ENCODE results near the gene PCNX2.

Gene PCNX2

GRCh38 chr1:233031521-233031920, 264.0 kb downstream of the PCNX2 start:
- Mint-ChIP-seq H3K27me3 (no peaks in the 10 kb centered on the region), H3K36me3 (peaks cover 8% of the 10 kb centered on the region), H3K27ac (no peak overlapping the region), H3K4me3 (no peak overlapping the region), H3K4me1 (no peaks in the 10 kb centered on the region), H3K9me3 (no peaks in the 10 kb centered on the region)

GRCh38 chr1:233027046-233027445, 268.5 kb downstream of the PCNX2 start:
- H3K9me3 Mint-ChIP-seq, result no peaks in the 10 kb centered on the region
- H3K4me3 Mint-ChIP-seq, result no peak overlapping the region
- H3K27ac Mint-ChIP-seq, result no peak overlapping the region
- peaks cover 4% of the 10 kb centered on the region for H3K36me3 Mint-ChIP-seq
- no peaks in the 10 kb centered on the region for H3K4me1 Mint-ChIP-seq
- no peaks in the 10 kb centered on the region for H3K27me3 Mint-ChIP-seq

DNA sequence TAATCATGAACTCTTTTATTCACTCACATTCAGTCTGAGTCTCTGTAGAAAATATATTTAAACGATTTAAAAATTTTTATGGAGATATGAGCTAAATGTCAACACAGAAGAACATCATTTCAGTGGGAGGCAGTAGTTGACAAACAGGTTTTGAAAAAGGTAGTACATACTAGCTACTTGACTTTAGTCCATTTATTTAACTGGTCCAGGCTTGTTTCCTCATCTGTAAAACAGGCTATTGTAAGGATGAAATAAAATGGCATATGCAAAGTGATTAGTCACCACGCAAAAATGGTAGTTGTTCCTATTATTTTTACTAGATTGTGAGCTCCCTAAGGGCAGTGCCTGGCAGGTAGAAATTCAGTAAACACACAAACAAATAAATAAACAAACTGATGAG, 270.0 kb downstream of the PCNX2 start:
- H3K4me3 Mint-ChIP-seq, result no peak overlapping the region
- H3K27me3 Mint-ChIP-seq, result no peaks in the 10 kb centered on the region
- H3K4me1 Mint-ChIP-seq, result no peaks in the 10 kb centered on the region
- H3K36me3 Mint-ChIP-seq, result peaks cover 5% of the 10 kb centered on the region
- H3K27ac Mint-ChIP-seq, result no peak overlapping the region
- no peaks in the 10 kb centered on the region for H3K9me3 Mint-ChIP-seq

- no peak overlapping the region for H3K27ac Mint-ChIP-seq
- H3K27me3 Mint-ChIP-seq, result no peaks in the 10 kb centered on the region
- H3K36me3 Mint-ChIP-seq, result peaks cover 5% of the 10 kb centered on the region
- no peak overlapping the region for H3K4me3 Mint-ChIP-seq
- H3K9me3 Mint-ChIP-seq, result no peaks in the 10 kb centered on the region
- H3K4me1 Mint-ChIP-seq, result no peaks in the 10 kb centered on the region
These were observed 270.4 kb downstream of the PCNX2 start for GRCh38 chr1:233025157-233025556.

GRCh38 chr1:233024199-233024598, 271.3 kb downstream of the PCNX2 start:
- Mint-ChIP-seq H3K9me3 (no peaks in the 10 kb centered on the region), H3K36me3 (peaks cover 7% of the 10 kb centered on the region), H3K27me3 (no peaks in the 10 kb centered on the region), H3K27ac (no peak overlapping the region), H3K4me1 (no peaks in the 10 kb centered on the region), H3K4me3 (no peak overlapping the region)

- Mint-ChIP-seq H3K4me1 (no peaks in the 10 kb centered on the region), H3K27me3 (no peaks in the 10 kb centered on the region), H3K36me3 (peaks cover 9% of the 10 kb centered on the region), H3K4me3 (no peak overlapping the region), H3K9me3 (no peaks in the 10 kb centered on the region), H3K27ac (no peak overlapping the region)
These were observed 273.3 kb downstream of the PCNX2 start for GRCh38 chr1:233022246-233022645.

DNA sequence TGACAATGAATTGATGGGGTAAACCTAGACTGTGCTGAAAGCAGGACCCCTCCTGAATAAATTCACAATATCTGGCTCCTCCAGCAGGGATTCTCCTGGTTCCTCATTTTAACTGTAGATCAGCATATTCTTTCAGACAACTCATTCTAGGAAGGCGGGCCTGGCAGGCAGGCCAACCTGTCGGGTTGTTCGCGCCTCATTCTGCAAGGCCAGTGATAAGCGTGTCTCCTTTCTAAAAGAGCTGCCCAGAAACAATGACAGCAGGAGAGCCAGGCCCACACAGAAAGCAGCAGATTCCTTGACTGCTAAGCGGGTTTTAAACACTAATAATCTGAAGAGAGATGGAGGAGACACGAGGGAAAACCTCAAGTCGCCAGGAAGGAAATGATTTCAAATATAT, 275.1 kb downstream of the PCNX2 start:
- Mint-ChIP-seq H3K4me1 (no peaks in the 10 kb centered on the region), H3K27ac (no peak overlapping the region), H3K4me3 (no peak overlapping the region), H3K36me3 (peaks cover 11% of the 10 kb centered on the region), H3K9me3 (no peaks in the 10 kb centered on the region), H3K27me3 (no peaks in the 10 kb centered on the region)

DNA sequence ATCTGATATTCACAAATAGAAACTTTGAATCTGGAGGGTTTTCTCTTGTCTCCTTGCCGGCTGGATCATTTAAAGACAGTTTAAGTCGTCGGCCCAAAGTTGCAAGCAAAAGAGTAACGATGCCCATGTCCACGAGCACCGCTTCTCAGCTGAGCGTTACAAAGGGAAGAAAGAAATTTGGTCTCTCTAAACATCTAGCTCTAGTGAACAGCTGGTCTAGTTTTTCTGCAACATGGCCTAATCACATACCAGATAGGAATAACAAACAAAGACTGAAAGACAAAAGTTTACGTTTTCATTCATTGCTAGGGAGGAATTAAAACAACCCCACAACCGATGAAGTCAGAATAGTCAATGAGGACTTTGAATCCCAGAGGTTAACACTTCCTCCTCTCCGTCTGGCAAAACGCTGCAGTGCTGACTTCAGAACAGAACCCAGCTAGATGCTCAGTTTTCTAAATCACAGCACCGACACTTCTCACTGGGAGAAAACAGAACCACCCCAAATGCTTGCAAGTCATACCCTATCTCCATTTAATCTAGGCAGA, 275.7 kb downstream of the PCNX2 start:
- H3K4me1 Mint-ChIP-seq, result no peaks in the 10 kb centered on the region
- H3K4me3 Mint-ChIP-seq, result no peak overlapping the region
- no peaks in the 10 kb centered on the region for H3K9me3 Mint-ChIP-seq
- H3K27me3 Mint-ChIP-seq, result no peaks in the 10 kb centered on the region
- no peak overlapping the region for H3K27ac Mint-ChIP-seq
- H3K36me3 Mint-ChIP-seq, result peaks cover 12% of the 10 kb centered on the region

GRCh38 chr1:233019083-233019482, 276.4 kb downstream of the PCNX2 start:
- H3K4me1 Mint-ChIP-seq, result no peaks in the 10 kb centered on the region
- H3K4me3 Mint-ChIP-seq, result no peak overlapping the region
- H3K27ac Mint-ChIP-seq, result no peak overlapping the region
- peaks cover 16% of the 10 kb centered on the region for H3K36me3 Mint-ChIP-seq
- no peaks in the 10 kb centered on the region for H3K27me3 Mint-ChIP-seq
- H3K9me3 Mint-ChIP-seq, result no peaks in the 10 kb centered on the region

DNA sequence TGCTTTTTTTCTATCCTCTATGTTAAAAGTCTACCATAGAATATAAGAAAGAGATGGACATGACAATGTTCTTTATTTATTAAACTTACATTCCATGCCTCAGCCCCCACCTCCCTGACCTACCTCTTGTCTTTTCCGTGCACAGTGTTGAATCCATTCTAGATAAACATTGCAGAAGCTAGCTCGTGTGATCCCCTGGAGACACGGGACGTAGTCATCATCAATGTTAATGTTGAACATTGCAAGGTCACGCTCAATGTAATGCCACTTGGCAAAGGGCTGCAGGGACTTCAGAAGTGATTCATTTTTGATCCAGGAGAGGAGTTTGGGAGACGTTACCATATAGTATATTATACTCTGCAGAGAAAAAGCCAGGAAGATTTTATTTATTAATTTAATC, 278.7 kb downstream of the PCNX2 start:
- H3K4me1 Mint-ChIP-seq, result no peaks in the 10 kb centered on the region
- H3K4me3 Mint-ChIP-seq, result no peak overlapping the region
- H3K36me3 Mint-ChIP-seq, result peaks cover 30% of the 10 kb centered on the region
- no peaks in the 10 kb centered on the region for H3K9me3 Mint-ChIP-seq
- H3K27ac Mint-ChIP-seq, result no peak overlapping the region
- no peaks in the 10 kb centered on the region for H3K27me3 Mint-ChIP-seq

GRCh38 chr1:233015965-233016364, 279.6 kb downstream of the PCNX2 start:
- H3K36me3 Mint-ChIP-seq, result peaks cover 30% of the 10 kb centered on the region
- H3K9me3 Mint-ChIP-seq, result no peaks in the 10 kb centered on the region
- H3K4me3 Mint-ChIP-seq, result no peak overlapping the region
- no peak overlapping the region for H3K27ac Mint-ChIP-seq
- no peaks in the 10 kb centered on the region for H3K27me3 Mint-ChIP-seq
- no peaks in the 10 kb centered on the region for H3K4me1 Mint-ChIP-seq

- Mint-ChIP-seq H3K4me3 (no peak overlapping the region), H3K27ac (no peak overlapping the region), H3K9me3 (no peaks in the 10 kb centered on the region), H3K4me1 (no peaks in the 10 kb centered on the region), H3K27me3 (no peaks in the 10 kb centered on the region), H3K36me3 (peaks cover 33% of the 10 kb centered on the region)
These were observed 283.5 kb downstream of the PCNX2 start for GRCh38 chr1:233012021-233012420.

GRCh38 chr1:233010146-233010545, 285.4 kb downstream of the PCNX2 start:
- Mint-ChIP-seq H3K4me3 (no peak overlapping the region), H3K36me3 (peaks cover 33% of the 10 kb centered on the region), H3K4me1 (no peaks in the 10 kb centered on the region), H3K27ac (no peak overlapping the region), H3K9me3 (no peaks in the 10 kb centered on the region), H3K27me3 (no peaks in the 10 kb centered on the region)

GRCh38 chr1:233006541-233006973, 289.0 kb downstream of the PCNX2 start:
- no peak overlapping the region for H3K27ac Mint-ChIP-seq
- no peaks in the 10 kb centered on the region for H3K9me3 Mint-ChIP-seq
- peaks cover 24% of the 10 kb centered on the region for H3K36me3 Mint-ChIP-seq
- no peak overlapping the region for H3K4me3 Mint-ChIP-seq
- no peaks in the 10 kb centered on the region for H3K27me3 Mint-ChIP-seq
- no peaks in the 10 kb centered on the region for H3K4me1 Mint-ChIP-seq

GRCh38 chr1:233006108-233006507, 289.4 kb downstream of the PCNX2 start:
- H3K4me3 Mint-ChIP-seq, result no peak overlapping the region
- H3K9me3 Mint-ChIP-seq, result no peaks in the 10 kb centered on the region
- H3K27me3 Mint-ChIP-seq, result no peaks in the 10 kb centered on the region
- H3K4me1 Mint-ChIP-seq, result no peaks in the 10 kb centered on the region
- H3K27ac Mint-ChIP-seq, result no peak overlapping the region
- peaks cover 24% of the 10 kb centered on the region for H3K36me3 Mint-ChIP-seq

DNA sequence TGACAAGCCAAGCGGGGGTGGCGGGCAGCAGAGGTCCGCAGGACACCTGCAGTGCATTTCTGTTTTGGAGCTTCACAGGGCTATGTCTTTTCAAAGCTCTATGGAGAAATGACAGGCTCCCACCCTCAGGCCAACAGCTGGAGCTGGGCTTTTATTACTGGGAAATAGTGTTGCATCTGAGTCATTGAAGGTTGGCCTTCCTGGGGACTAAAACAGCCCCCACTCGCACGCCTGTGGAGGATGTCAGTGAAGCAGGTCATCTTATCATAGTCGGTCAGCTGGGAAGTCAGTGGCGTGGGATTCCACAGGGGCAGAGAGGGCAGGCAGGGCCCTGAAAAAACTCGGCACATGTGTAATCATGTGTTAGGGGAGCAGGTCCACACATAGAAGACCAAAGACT, 289.8 kb downstream of the PCNX2 start:
- H3K36me3 Mint-ChIP-seq, result peaks cover 22% of the 10 kb centered on the region
- no peaks in the 10 kb centered on the region for H3K4me1 Mint-ChIP-seq
- H3K4me3 Mint-ChIP-seq, result no peak overlapping the region
- H3K27ac Mint-ChIP-seq, result no peak overlapping the region
- no peaks in the 10 kb centered on the region for H3K9me3 Mint-ChIP-seq
- no peaks in the 10 kb centered on the region for H3K27me3 Mint-ChIP-seq

DNA sequence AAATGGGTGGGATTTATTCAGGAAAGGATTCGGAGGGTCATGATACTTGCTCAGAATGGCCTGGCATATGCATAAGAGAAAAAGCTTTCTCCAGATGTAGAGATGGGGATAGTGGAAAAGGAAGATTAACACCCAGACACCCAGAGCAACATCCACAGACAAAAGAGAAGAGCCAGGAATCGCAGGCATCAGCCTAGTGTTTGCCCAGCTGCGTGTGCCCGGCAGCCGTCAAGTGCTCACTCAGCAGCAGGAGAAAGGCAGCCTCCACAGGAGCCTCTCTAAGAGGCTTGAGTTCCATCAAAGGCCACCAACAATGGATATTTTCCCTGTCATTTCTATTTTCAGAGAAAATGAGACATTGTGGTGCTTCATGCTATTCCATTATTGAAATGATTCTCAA, 290.4 kb downstream of the PCNX2 start:
- Mint-ChIP-seq H3K36me3 (peaks cover 26% of the 10 kb centered on the region), H3K4me3 (no peak overlapping the region), H3K27me3 (no peaks in the 10 kb centered on the region), H3K4me1 (no peaks in the 10 kb centered on the region), H3K27ac (no peak overlapping the region), H3K9me3 (no peaks in the 10 kb centered on the region)
